Superior temporal gyrus (tissue), 1 donor: ENCODE results near the gene ELF2.
A peak's percentile ranks its signal among the peaks of the same experiment; 100 is the strongest.
"Not testable (repeated sequence)": the region's sequence is repeated elsewhere in the genome, so short reads cannot be mapped to it uniquely, and the experiment has no call there.

Source experiments
- DNase-seq: peaks from one replicate; pipeline ENCODE4 v3.0.0-alpha.2; 2016; ENCODE audit errors: extremely low spot score

Gene ELF2

GRCh38 chr4:139177049-139177868, at the start of gene ELF2:
Gene ELF2, minus strand, starts transcription at chr4:139177218. Its CDS starts 39,517 bp downstream, at chr4:139137701.
- DNase-seq = peak; percentile 87

DNA sequence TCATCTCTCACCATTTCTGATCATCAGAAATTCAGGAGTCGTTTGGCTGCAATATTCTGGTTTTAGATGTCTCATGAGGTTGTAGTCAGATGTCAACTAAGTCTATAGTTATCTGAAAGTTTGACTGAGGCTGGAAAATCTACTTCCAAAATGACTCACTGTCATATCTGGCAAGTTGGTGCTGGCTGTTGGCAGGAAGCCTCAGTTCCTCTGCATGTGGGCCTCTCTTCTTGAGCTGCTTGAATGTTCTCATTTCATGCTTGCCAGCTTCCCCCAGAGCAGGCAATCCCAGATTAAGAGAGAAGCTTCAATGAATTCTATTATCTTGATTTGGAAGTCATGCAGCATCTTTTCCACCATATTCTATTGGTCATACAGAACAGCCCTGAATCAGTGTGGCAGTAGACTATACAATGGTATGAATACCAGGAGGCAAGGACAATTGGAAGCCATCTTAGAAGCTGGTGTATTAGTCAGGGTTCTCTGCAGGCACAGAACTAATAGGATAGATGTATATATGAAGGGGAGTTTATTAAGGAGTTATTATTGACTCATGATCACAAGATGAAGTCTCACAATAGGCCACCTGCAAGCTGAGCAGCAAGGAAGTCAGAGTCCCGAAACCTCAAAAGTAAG, 46.8 kb upstream of the ELF2 start:
- DNase-seq = peak; percentile 56

- no peak for DNase-seq
Measured at GRCh38 chr4:139222215-139222614, 45.2 kb upstream of the ELF2 start.

DNA sequence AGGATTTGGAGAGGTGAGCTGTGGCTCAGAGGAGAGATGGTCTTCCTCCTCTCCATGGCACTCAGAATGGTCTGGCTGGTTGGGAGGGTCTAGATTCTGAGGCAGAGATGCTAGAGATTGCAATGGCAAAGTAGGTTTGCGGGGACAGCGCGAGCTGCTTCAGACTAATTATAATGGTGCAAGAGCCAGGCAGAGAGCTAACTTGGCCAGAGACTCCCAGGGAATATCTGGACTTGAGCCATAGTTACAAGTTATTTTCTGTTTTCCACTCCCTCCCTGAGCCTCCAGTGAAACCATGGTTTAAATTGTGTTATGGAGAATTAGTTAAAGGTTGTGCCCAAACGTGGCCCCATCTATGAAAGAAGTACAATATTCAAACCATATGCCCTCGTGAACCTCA, 44.7 kb upstream of the ELF2 start:
- no peak for DNase-seq

- no peak for DNase-seq
Measured at GRCh38 chr4:139219450-139220055, 42.5 kb upstream of the ELF2 start.

- DNase-seq = no peak
Measured at GRCh38 chr4:139214039-139214534, 37.1 kb upstream of the ELF2 start.

- DNase-seq = not testable (repeated sequence)
Measured at GRCh38 chr4:139213633-139214032, 36.6 kb upstream of the ELF2 start.

- no peak for DNase-seq
Measured at GRCh38 chr4:139212900-139213299, 35.9 kb upstream of the ELF2 start.

- DNase-seq = no peak
Measured at GRCh38 chr4:139210486-139210885, 33.5 kb upstream of the ELF2 start.

DNA sequence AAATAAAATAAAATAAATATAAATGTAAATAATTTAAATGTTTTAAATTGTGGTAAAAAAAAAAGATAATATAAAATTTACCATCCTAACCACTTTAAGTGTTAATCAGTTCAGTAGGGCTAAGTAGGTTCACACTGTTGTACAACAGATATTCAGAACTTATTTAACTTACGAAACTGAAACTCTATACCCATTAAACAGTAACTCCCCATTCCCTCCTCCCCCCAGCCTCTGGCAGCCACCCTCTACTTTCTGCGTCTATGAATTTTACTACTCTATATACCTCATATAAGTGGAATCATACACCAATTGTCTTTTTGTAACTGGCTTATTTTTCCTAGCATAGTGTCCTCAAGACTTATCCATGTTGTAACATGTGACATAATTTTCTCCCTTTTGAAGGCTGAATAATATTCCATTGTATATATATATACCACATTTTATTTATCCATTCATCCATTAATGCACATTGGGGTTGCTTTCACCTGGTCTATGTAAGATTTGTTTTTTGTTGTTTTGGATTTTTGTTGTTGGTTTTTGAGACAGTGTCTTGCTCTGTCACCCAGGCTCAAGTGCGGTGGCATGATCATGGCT, 32.5 kb upstream of the ELF2 start:
- DNase-seq = no peak

- no peak for DNase-seq
Measured at GRCh38 chr4:139208404-139208945, 31.5 kb upstream of the ELF2 start.

DNA sequence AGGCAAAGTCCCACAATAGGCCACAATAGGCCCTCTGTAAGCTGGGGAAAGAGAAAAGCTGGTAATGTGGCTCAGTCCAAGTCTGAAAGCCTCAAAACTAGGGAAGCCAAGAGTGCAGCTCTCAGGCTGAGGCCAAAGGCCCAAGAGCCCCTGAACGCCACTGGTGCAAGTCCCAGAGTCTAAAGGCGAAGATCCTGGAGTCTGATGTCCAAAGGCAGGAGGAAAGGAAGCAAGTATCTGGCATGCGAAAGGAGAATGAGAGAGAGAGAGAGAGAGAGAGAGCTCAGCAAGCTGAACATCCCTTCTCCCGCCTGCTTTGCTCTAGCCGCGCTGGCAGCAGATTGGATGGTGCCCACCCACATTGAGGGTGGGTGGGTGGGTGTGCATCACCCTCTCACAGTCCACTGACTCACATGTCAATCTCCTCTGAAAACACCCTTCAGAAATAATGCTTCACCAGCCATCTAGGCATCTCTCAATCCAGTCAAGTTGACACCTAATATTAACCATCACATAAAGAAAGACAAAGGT, 30.9 kb upstream of the ELF2 start:
- DNase-seq = peak; percentile 43

DNA sequence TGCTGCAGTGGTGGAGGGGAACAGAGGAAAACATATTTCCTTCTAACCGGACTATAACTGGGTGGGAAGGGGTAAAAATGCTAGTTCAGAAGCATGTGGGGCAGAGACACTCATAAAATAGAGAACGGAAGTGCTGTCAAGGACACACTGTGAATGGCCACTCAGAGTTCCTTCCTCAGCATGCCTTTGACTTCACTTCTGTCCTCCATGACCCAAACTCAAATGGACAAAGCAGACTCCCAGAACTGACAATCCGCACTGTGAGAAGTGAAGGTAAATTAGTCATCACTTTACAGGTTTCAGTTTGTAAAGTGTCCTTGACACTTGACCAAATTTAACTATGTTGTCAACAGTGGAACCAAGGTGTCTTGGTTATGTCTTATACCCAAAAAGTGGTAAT, 30.2 kb upstream of the ELF2 start:
- DNase-seq = no peak

DNA sequence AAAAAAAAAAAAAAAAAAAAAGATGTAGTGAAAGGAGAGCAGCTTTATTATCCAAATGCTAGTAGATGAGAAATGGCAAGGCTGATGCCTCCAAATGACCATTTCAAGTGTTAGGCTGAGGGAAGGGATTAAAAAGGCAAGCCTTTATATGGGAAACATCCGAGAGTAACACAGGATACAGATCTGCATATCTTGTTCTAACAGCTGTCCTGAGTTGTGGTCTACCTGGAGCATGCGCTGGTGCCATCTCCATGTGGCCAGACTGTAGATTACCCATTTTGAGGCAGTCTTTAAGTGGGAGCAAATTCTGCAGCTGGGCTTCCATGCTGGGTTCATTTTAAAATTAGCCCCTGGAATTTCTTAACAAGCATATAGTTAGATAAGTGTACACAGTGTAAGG, 26.0 kb upstream of the ELF2 start:
- no peak for DNase-seq

DNA sequence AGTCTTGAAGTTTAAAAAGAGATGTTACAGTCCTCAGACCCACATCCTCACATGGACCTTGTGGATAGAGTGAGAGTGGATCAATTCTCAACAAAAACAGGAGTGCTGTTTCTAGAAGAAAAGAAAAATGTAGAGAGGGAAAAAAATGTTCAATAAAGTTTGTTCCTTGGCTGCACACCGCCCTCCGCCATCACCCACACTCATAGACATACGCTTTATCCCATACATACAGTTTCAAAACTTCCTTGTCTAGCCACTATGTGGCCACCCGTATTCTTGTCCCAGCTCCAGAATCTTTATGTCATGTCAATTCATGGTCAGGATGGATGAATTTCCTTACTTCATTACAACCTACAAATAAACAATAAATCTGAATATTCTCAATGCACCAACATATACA, 23.5 kb upstream of the ELF2 start:
- DNase-seq = no peak

DNA sequence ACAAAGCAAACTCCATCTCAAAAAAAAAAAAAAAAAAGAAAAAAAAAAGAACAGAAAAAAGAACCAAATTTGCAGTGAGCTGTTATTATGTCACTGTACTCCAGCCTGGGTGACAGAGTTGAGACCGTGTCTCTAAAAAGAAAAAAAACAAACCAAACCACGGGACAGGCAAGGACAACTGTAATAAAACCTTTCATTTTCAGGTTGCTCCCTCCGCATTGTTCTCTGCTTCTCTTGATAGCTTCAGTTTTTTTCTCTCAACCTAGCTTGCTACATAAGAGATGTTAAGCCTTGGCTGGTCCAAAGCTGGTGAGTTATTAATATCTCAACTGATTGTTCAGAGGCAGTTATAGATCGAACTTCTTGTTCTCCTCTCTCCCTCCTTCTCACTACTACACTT, 23.1 kb upstream of the ELF2 start:
- no peak for DNase-seq

DNA sequence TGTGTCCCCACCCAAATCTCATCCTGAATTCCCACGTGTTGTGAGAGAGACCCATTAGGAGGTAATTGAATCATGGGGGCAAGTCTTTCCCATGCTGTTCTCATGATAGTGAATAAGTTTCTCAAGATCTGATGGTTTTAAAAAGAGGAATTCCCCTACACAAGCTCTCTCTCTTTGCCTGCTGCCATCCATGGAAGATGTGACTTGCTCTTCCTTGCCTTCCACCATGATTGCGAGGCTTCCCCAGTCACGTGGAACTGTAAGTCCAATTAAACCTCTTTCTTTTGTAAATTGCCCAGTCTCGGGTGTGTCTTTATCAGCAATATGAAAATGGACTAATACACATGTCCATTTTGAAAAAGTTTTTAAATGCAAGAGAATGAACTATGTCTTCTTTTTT, 20.2 kb upstream of the ELF2 start:
- DNase-seq = not testable (repeated sequence)

GRCh38 chr4:139196462-139196861, 19.4 kb upstream of the ELF2 start:
- DNase-seq = no peak

DNA sequence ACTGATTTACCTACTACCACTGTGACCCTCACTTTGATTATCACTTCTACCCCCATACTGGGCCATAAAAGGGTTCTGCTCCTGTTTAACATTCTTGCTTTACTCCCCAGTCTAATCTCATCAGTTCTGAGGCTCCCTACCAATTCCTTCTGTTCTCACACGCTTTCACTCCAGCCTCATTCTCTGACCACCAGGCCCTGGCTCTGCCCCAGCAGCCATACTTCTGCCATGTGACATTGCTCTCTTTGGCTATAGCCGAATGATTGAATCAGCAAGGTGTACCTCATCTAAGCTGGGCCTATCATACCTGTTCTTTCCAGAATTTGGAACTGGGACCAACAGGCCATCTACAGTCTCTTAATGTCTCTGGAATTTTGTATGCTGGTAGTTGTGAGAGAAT, 14.4 kb upstream of the ELF2 start:
- no peak for DNase-seq

DNA sequence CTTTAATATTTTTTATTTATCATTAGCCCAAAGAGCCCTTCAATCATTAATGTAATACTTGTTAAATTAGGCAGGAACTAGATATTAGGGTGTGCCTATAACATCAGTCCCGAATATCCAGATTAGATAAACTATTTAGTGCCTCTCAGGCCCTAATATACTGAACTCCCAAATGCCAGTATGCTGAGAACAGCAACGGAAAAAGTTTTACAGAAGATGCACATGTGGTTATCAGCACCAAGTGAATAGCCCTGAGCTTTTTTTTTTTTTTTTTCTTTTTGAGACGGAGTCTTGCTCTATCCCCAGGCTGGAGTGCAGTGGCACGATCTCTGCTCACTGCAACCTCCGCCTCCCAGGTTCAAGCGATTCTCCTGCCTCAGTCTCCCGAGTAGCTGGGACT, 13.0 kb upstream of the ELF2 start:
- DNase-seq = no peak

GRCh38 chr4:139189417-139189749, 12.4 kb upstream of the ELF2 start:
- no peak for DNase-seq
